RWPE1 (cell line): ENCODE measurements around the gene TFRC.

ENCODE experiments used
- CTCF ChIA-PET: fragments of 350-600 bp; sonication (Branson Sonifier 250); formaldehyde crosslinking; extraction: SDS; loops from one replicate; lab custom pipeline; 2021; lab: Yijun Ruan, JAX
- POLR2A ChIA-PET: fragments of 400-600 bp; formaldehyde crosslinking; extraction: SDS; loops from one replicate; lab custom pipeline; 2020; ENCODE audit warnings: antibody characterized with exemption; ENCODE audit not compliant: low non-redundant PET; lab: Yijun Ruan, JAX
- DNase-seq: peaks from one replicate; pipeline ENCODE4 v3.0.0; 2012; ENCODE audit warnings: low spot score
- H3K27ac ChIP-seq: fragments of 450-650 bp; 2 replicates; pipeline ENCODE4 v1.5.1; 2017
- CTCF ChIP-seq: fragments of 450-650 bp; conservative IDR thresholded peaks from 2 replicates; pipeline ENCODE4 v1.5.1; 2017; ENCODE audit warnings: low read depth, mild to moderate bottlenecking

TFRC gene

GRCh38 chr3:196122021-196122687 is 40.3 kb upstream of the TFRC start:
- POLR2A ChIA-PET: no interaction called here
- no peak for DNase-seq
- no peak for TF ChIP-seq CTCF
- H3K27ac ChIP-seq: no peak overlapping the region
- CTCF ChIA-PET: interaction anchor here (0.6 to 1.0 kb wide), 2 partner anchors 9 to 304 kb away, joined by 3 to 4 read pairs; no protein-coding TSS in a partner anchor

DNA sequence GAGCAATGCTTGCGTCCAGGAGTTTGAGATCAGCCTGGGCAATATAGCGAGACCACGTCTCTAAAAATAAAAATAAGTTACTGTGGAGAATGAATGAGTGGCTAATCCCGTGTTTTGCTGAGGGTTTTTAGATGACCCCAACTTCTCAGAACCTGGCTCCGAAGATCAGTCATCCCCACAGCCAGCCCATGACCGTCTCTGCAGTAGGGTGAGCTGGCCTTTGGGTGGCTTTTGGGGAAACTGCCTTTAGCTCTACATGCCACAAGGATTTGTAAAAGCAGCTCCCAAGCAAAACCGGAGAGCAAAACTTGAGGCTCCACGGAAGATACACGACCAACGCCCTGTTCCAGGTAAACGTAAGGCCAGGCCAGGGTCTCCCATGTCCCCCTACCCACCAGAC is 39.2 kb upstream of the TFRC start:
- POLR2A ChIA-PET: no interaction called here
- CTCF ChIA-PET: interaction anchor here (1.0 kb wide), 1 partner anchor 8 kb away, joined by 3 read pairs; no protein-coding TSS in a partner anchor
- no peak for DNase-seq
- no peak for TF ChIP-seq CTCF
- H3K27ac ChIP-seq: no peak overlapping the region

DNA sequence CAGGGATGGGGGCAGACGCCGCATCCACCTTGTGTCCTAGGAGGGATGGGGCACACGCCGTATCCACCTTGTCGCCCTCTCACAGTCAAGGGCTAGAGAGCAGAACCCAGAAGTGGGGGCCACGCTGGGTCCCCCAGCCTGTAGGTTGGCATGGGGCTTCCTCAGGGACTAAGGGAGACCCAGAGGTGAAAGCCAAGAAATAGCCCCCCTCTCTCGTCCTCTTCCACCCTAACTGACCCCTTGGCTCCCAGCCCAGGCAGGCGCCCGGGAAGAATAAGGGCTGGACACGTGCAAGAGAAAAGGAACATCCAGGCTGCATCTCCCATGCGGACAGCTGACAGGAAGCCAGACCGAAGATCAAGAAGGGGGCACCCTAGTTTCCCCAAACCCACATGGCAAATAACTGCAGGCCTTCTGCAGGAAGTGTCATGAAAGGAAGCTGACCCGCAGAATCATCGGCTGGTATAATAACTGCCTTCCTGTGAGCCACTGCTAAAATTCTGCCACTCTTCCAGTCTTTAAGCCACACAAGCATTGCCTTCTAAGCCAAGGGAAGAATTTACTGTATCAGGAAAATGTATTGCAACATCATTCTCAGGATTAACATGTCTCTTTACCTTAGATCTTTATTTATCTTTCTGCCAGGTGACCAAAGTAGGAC is 38.5 kb upstream of the TFRC start:
- no peak overlapping the region for H3K27ac ChIP-seq
- DNase-seq: no peak
- ChIA-PET POLR2A (no interaction called here), CTCF (no interaction called here)
- TF ChIP-seq CTCF: no peak

DNA sequence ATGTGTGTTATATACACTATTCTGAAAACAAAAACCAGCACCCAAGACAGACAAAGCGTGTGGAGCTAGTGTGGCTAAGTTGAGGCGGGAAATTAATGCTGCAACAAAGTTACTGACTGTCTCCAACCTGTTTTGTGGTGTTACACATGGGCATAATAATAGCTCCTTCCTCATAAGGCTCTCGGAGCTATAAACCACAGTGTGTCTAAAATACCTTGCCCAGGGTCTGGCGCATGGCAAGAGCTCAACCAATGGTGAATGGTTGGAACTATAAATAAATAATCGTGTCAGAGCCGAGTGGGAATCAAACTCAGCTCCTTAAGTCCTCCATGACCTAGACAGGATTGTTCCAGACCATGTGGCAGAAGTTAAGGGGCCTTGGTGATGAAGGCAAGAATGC is 35.9 kb upstream of the TFRC start:
- POLR2A ChIA-PET: no interaction called here
- no peak for DNase-seq
- no peak overlapping the region for H3K27ac ChIP-seq
- TF ChIP-seq CTCF: no peak
- CTCF ChIA-PET: interaction anchor here (0.6 to 0.7 kb wide), 2 partner anchors 95 to 102 kb away, joined by 3 read pairs; no protein-coding TSS in a partner anchor

DNA sequence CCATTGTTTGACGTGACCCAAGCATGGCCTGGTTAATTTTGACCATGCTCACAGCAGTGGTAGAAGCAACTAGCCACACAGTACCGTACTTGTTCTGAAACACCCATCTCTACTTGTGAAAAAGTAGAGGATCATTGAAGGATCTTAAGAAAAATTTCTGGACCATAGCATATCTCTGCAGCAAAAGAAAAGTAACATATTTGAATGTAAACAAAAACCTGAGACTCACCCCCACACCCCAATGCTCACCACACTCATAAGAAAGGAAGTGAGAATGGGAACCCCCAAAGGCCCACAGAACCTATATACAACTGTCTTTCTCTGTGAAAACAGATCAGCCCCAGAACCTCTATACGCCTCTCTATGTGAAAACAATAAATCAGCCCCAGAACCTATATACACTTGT is 33.8 kb upstream of the TFRC start:
- no peak for TF ChIP-seq CTCF
- ChIA-PET POLR2A (no interaction called here), CTCF (no interaction called here)
- DNase-seq: no peak
- no peak overlapping the region for H3K27ac ChIP-seq

- H3K27ac ChIP-seq: no peak overlapping the region
- TF ChIP-seq CTCF: no peak
- ChIA-PET CTCF (interaction anchor here (0.7 kb wide), 1 partner anchor 36 kb away, joined by 3 read pairs; no protein-coding TSS in a partner anchor), POLR2A (interaction anchor here (0.6 kb wide), 1 partner anchor 167 kb away, joined by 6 read pairs; no protein-coding TSS in a partner anchor)
- DNase-seq: no peak
Observed at GRCh38 chr3:196111939-196112386, 30.1 kb upstream of the TFRC start.
